Loucy (cell line): Measurements from ENCODE around the gene PSME2.

Source experiments
- H2AFZ ChIP-seq: fragments of 200-600 bp; sonication (generic); 2 replicates; pipeline ENCODE4 v1.6.0; 2016; ENCODE audit warnings: antibody characterized with exemption, mild to moderate bottlenecking, low read length, moderate library complexity
- H3F3A ChIP-seq: fragments of 200-600 bp; 2 replicates; pipeline ENCODE4 v1.6.0; 2016; ENCODE audit warnings: antibody characterized with exemption, low read depth, mild to moderate bottlenecking
- H3K27me3 ChIP-seq: fragments of 200-600 bp; sonication (generic); 2 replicates; pipeline ENCODE4 v1.6.1; 2014; ENCODE audit warnings: low read length, mild to moderate bottlenecking; ENCODE audit not compliant: insufficient read depth, poor library complexity, severe bottlenecking
- H3K36me3 ChIP-seq: fragments of 200-600 bp; sonication (generic); 2 replicates; pipeline ENCODE4 v1.6.1; 2016; ENCODE audit warnings: low read length; ENCODE audit not compliant: insufficient read depth
- H3K4me1 ChIP-seq: fragments of 200-600 bp; sonication (generic); 2 replicates; pipeline ENCODE4 v1.5.1; 2014; ENCODE audit warnings: low read length, mild to moderate bottlenecking; ENCODE audit not compliant: insufficient read depth, poor library complexity, severe bottlenecking
- H3K4me2 ChIP-seq: fragments of 200-600 bp; sonication (generic); 2 replicates; pipeline ENCODE4 v1.6.0; 2014; ENCODE audit warnings: antibody characterized with exemption, low read length, low read depth, mild to moderate bottlenecking; ENCODE audit not compliant: poor library complexity, severe bottlenecking
- H3K4me3 ChIP-seq: fragments of 200-600 bp; sonication (generic); 2 replicates; pipeline ENCODE4 v1.5.1; 2014; ENCODE audit warnings: low read length, mild to moderate bottlenecking, mixed read lengths; ENCODE audit not compliant: poor library complexity, severe bottlenecking
- H3K79me2 ChIP-seq: fragments of 200-600 bp; sonication (generic); 2 replicates; pipeline ENCODE4 v1.6.1; 2014; ENCODE audit warnings: low read length; ENCODE audit not compliant: insufficient read depth
- H3K9ac ChIP-seq: fragments of 200-600 bp; sonication (generic); 2 replicates; pipeline ENCODE4 v1.6.0; 2014; ENCODE audit warnings: mild to moderate bottlenecking, low read depth, low read length, moderate library complexity; ENCODE audit not compliant: poor library complexity, severe bottlenecking
- H3K9me2 ChIP-seq: fragments of 200-600 bp; sonication (generic); replicated peaks from 2 replicates; pipeline ENCODE4 v1.6.1; 2016; ENCODE audit warnings: low read depth, low read length, mixed read lengths
- H3K9me3 ChIP-seq: fragments of 200-600 bp; sonication (generic); 2 replicates; pipeline ENCODE4 v1.6.1; 2014; ENCODE audit warnings: mild to moderate bottlenecking, antibody characterized with exemption, low read length, low read depth; ENCODE audit not compliant: insufficient read depth
- H4K20me1 ChIP-seq: fragments of 200-600 bp; sonication (generic); 2 replicates; pipeline ENCODE4 v1.6.0; 2014; ENCODE audit warnings: antibody characterized with exemption, low read length, mild to moderate bottlenecking; ENCODE audit not compliant: insufficient read depth, poor library complexity, severe bottlenecking
- EZH2phosphoT487 ChIP-seq: fragments of 200-600 bp; IDR thresholded peaks from 2 replicates; pipeline ENCODE4 v1.6.1; 2018; ENCODE audit warnings: antibody characterized with exemption, mild to moderate bottlenecking, moderate library complexity, borderline replicate concordance
- TF ChIP-seq, protein P1 (sequence below): fragments of 200-600 bp; sonication (generic); conservative IDR thresholded peaks from 2 replicates; pipeline ENCODE4 v1.5.1; 2014; ENCODE audit warnings: mild to moderate bottlenecking, antibody characterized with exemption, low read length

PSME2 gene

GRCh38 chr14:24133735-24134134 is 12.7 kb downstream of the PSME2 start:
- TF ChIP-seq EZH2phosphoT487 = no peak
- TF ChIP-seq, protein P1, sequence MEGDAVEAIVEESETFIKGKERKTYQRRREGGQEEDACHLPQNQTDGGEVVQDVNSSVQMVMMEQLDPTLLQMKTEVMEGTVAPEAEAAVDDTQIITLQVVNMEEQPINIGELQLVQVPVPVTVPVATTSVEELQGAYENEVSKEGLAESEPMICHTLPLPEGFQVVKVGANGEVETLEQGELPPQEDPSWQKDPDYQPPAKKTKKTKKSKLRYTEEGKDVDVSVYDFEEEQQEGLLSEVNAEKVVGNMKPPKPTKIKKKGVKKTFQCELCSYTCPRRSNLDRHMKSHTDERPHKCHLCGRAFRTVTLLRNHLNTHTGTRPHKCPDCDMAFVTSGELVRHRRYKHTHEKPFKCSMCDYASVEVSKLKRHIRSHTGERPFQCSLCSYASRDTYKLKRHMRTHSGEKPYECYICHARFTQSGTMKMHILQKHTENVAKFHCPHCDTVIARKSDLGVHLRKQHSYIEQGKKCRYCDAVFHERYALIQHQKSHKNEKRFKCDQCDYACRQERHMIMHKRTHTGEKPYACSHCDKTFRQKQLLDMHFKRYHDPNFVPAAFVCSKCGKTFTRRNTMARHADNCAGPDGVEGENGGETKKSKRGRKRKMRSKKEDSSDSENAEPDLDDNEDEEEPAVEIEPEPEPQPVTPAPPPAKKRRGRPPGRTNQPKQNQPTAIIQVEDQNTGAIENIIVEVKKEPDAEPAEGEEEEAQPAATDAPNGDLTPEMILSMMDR = no peak
- H3K9ac ChIP-seq = no peak overlapping the region
- peaks cover 15% of the 10 kb centered on the region for H4K20me1 ChIP-seq
- H3K9me3 ChIP-seq = no peaks in the 10 kb centered on the region
- no peak overlapping the region for H3K4me2 ChIP-seq
- peaks cover 11% of the 10 kb centered on the region; the same call in 1 of the 2 replicates for H3K36me3 ChIP-seq
- H3K4me3 ChIP-seq = no peak overlapping the region
- H3F3A ChIP-seq = no peaks in the 10 kb centered on the region
- peaks cover 44% of the 10 kb centered on the region for H3K4me1 ChIP-seq
- H3K9me2 ChIP-seq = no peaks in the 10 kb centered on the region
- H2AFZ ChIP-seq = no peak overlapping the region
- H3K27me3 ChIP-seq = no peaks in the 10 kb centered on the region
- peaks cover 28% of the 10 kb centered on the region for H3K79me2 ChIP-seq

DNA sequence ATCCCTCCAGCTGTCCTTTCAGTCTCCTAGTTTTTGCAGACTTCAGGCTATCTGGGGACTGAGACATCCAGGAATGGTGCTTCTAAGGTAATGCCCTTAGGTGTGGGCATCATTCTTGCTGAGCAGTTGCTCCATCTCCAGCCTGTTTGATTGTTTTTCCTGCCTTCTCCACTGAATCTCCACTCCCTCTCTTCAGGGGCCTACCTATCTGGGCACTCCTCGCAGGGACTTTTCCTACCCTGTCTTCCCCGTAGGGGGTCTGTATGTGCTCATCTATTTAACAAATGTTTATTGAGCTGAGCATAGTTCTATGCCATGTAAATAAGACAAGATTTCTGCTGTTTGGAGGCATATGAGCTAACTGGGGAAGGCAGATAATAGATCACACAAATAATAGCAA is 13.4 kb downstream of the PSME2 start:
- Histone ChIP-seq H4K20me1 (peaks cover 10% of the 10 kb centered on the region), H3K79me2 (peaks cover 20% of the 10 kb centered on the region), H3K9me2 (no peaks in the 10 kb centered on the region), H3K9me3 (no peaks in the 10 kb centered on the region), H3F3A (no peaks in the 10 kb centered on the region), H3K4me1 (peaks cover 40% of the 10 kb centered on the region), H2AFZ (no peak overlapping the region), H3K4me3 (no peak overlapping the region), H3K27me3 (no peaks in the 10 kb centered on the region), H3K9ac (no peak overlapping the region), H3K36me3 (peaks cover 4% of the 10 kb centered on the region; the same call in 1 of the 2 replicates), H3K4me2 (no peak overlapping the region)
- TF ChIP-seq, protein P1 = no peak
- no peak for TF ChIP-seq EZH2phosphoT487

GRCh38 chr14:24132061-24132685 is 14.2 kb downstream of the PSME2 start:
- Histone ChIP-seq H3K9ac (no peak overlapping the region), H4K20me1 (peaks cover 4% of the 10 kb centered on the region), H3K9me3 (no peaks in the 10 kb centered on the region)

More at GRCh38 chr14:24132061-24132685, 14.2 kb downstream of the PSME2 start:
- TF ChIP-seq EZH2phosphoT487 = no peak
- TF ChIP-seq, protein P1 = no peak
- Histone ChIP-seq H2AFZ (no peak overlapping the region), H3K4me1 (peaks cover 33% of the 10 kb centered on the region), H3K4me3 (no peak overlapping the region), H3K79me2 (peaks cover 12% of the 10 kb centered on the region), H3K9me2 (no peaks in the 10 kb centered on the region), H3K4me2 (no peak overlapping the region), H3K27me3 (no peaks in the 10 kb centered on the region), H3K36me3 (no peaks in the 10 kb centered on the region), H3F3A (no peaks in the 10 kb centered on the region)
